Measurements from ENCODE around the gene ADGRB2.
A peak's percentile ranks its signal among the peaks of the same experiment; 100 is the strongest.

ADGRB2 gene

GRCh38 chr1:31764312-31765040 is at the start of gene ADGRB2:
TSS of gene ADGRB2 (minus strand) at chr1:31764340. CDS start at chr1:31757221, 7,119 bp downstream.
- peak; percentile 60 for DNase-seq (ENCODE audit: low spot score)

GRCh38 chr1:31812158-31812829 is 48.2 kb upstream of the ADGRB2 start:
- DNase-seq (ENCODE audit: low spot score): no peak

- DNase-seq (ENCODE audit: low spot score): no peak
Measured at GRCh38 chr1:31811605-31812004, 47.5 kb upstream of the ADGRB2 start.

GRCh38 chr1:31809698-31810097 is 45.6 kb upstream of the ADGRB2 start:
- DNase-seq (ENCODE audit: low spot score): no peak

GRCh38 chr1:31807273-31808048 is 43.3 kb upstream of the ADGRB2 start:
- DNase-seq (ENCODE audit: low spot score): no peak

- DNase-seq (ENCODE audit: low spot score): no peak
Measured at GRCh38 chr1:31805318-31805717, 41.2 kb upstream of the ADGRB2 start.

- no peak for DNase-seq (ENCODE audit: low spot score)
Measured at GRCh38 chr1:31804098-31804497, 40.0 kb upstream of the ADGRB2 start.

- no peak for DNase-seq (ENCODE audit: low spot score)
Measured at GRCh38 chr1:31803610-31804009, 39.5 kb upstream of the ADGRB2 start.

- DNase-seq (ENCODE audit: low spot score): no peak
Measured at GRCh38 chr1:31802190-31803150, 38.3 kb upstream of the ADGRB2 start.

- DNase-seq (ENCODE audit: low spot score): no peak
Measured at GRCh38 chr1:31801458-31801857, 37.3 kb upstream of the ADGRB2 start.

- no peak for DNase-seq (ENCODE audit: low spot score)
Measured at GRCh38 chr1:31800674-31800967, 36.5 kb upstream of the ADGRB2 start.

- no peak for DNase-seq (ENCODE audit: low spot score)
Measured at GRCh38 chr1:31799895-31800673, 35.9 kb upstream of the ADGRB2 start.

- DNase-seq (ENCODE audit: low spot score): no peak
Measured at GRCh38 chr1:31799196-31799894, 35.2 kb upstream of the ADGRB2 start.

- DNase-seq (ENCODE audit: low spot score): no peak
Measured at GRCh38 chr1:31798433-31799195, 34.5 kb upstream of the ADGRB2 start.

GRCh38 chr1:31798086-31798432 is 33.9 kb upstream of the ADGRB2 start:
- no peak for DNase-seq (ENCODE audit: low spot score)

GRCh38 chr1:31797216-31797615 is 33.1 kb upstream of the ADGRB2 start:
- DNase-seq (ENCODE audit: low spot score): no peak

- no peak for DNase-seq (ENCODE audit: low spot score)
Measured at GRCh38 chr1:31796707-31797106, 32.6 kb upstream of the ADGRB2 start.

- no peak for DNase-seq (ENCODE audit: low spot score)
Measured at GRCh38 chr1:31795801-31796621, 31.9 kb upstream of the ADGRB2 start.

GRCh38 chr1:31795096-31795675 is 31.0 kb upstream of the ADGRB2 start:
- DNase-seq (ENCODE audit: low spot score): no peak

Data from HuH-7 (cell line).